K562 (cell line): Measurements from ENCODE around the gene SLC29A3. TPM values are rescaled to one million over a fixed set of nuclear protein-coding genes. Genes with fewer than 3 reads are reported as not detected.

ENCODE experiments used
- EHMT2 ChIP-seq: fragments of 450-650 bp; IDR thresholded peaks from 2 replicates; pipeline ENCODE4 v1.6.1; 2018; ENCODE audit warnings: antibody characterized with exemption
- FOXK2 ChIP-seq, 2 experiments: fragments of 450-650 bp; IDR thresholded peaks in 1 of 2; conservative IDR thresholded peaks in 1 of 2; 2 replicates each; pipeline ENCODE4 v1.6.1; 2016; ENCODE audit warnings: low read depth in 2 of 2, mild to moderate bottlenecking in 1 of 2
- KHSRP ChIP-seq: fragments of 450-650 bp; IDR thresholded peaks from 2 replicates; pipeline ENCODE4 v1.6.1; 2017
- KLF10 ChIP-seq: fragments of 250-450 bp; sonication (Bioruptor Pico); IDR thresholded peaks from 2 replicates; pipeline ENCODE4 v1.6.1; 2021; ENCODE audit warnings: matching md5 sums
- KLF13 ChIP-seq: fragments of 450-650 bp; IDR thresholded peaks from 2 replicates; pipeline ENCODE4 v1.6.1; 2016; ENCODE audit warnings: missing genetic modification characterization, low read depth, mild to moderate bottlenecking, missing compliant biosample characterization, moderate library complexity, borderline replicate concordance
- MIER1 ChIP-seq: fragments of 450-650 bp; IDR thresholded peaks from 2 replicates; pipeline ENCODE4 v1.6.1; 2016; ENCODE audit warnings: antibody characterized with exemption, mild to moderate bottlenecking, low read depth
- POLR2G ChIP-seq: fragments of 200-400 bp; formaldehyde crosslinking; IDR thresholded peaks from 2 replicates; pipeline ENCODE4 v1.6.1; 2017; ENCODE audit warnings: low read depth, mild to moderate bottlenecking, antibody characterized with exemption, low read length, moderate library complexity
- PTTG1 ChIP-seq: fragments of 450-650 bp; IDR thresholded peaks from 2 replicates; pipeline ENCODE4 v1.6.1; 2016; ENCODE audit warnings: low read depth, mild to moderate bottlenecking, missing genetic modification characterization, missing compliant biosample characterization
- RBM17 ChIP-seq: fragments of 200-400 bp; formaldehyde crosslinking; IDR thresholded peaks from 2 replicates; pipeline ENCODE4 v1.6.1; 2017; ENCODE audit warnings: low read depth, mild to moderate bottlenecking, low read length, borderline replicate concordance
- SMAD2 ChIP-seq: fragments of 150-350 bp; IDR thresholded peaks from 2 replicates; pipeline ENCODE4 v1.6.1; 2014; ENCODE audit warnings: low read depth, mild to moderate bottlenecking, low read length
- SMARCB1 ChIP-seq: IDR thresholded peaks from 2 replicates; pipeline ENCODE4 v1.6.1; 2011; ENCODE audit warnings: improper control_type of control experiment, low read depth; ENCODE audit not compliant: insufficient read length
- SNRNP70 ChIP-seq: fragments of 200-400 bp; formaldehyde crosslinking; optimal IDR thresholded peaks from 2 replicates; pipeline ENCODE3; 2017; ENCODE audit warnings: low read depth, low read length
- STAT5A ChIP-seq: IDR thresholded peaks from 2 replicates; pipeline ENCODE4 v1.6.1; 2012; ENCODE audit warnings: low read length, inconsistent platforms, borderline replicate concordance
- TRIM24 ChIP-seq, 2 experiments: fragments of 450-650 bp; IDR thresholded peaks; 2 replicates each; pipeline ENCODE4 v1.6.1; 2016
- ZNF217 ChIP-seq: sonication (generic); formaldehyde crosslinking; IDR thresholded peaks from 2 replicates; pipeline ENCODE4 v1.8.0; 2022; ENCODE audit warnings: mild to moderate bottlenecking, missing genetic modification reagents
- ZNF277 ChIP-seq: fragments of 250-450 bp; sonication (Bioruptor Pico); IDR thresholded peaks from 2 replicates; pipeline ENCODE4 v1.8.0; 2022; ENCODE audit warnings: inconsistent platforms, mild to moderate bottlenecking, moderate library complexity, borderline replicate concordance
- ZNF41 ChIP-seq: fragments of 250-450 bp; sonication (Bioruptor Pico); conservative IDR thresholded peaks from 2 replicates; pipeline ENCODE4 v1.4.0; 2020; ENCODE audit warnings: mild to moderate bottlenecking
- ZNF57 ChIP-seq: fragments of 450-650 bp; formaldehyde crosslinking; IDR thresholded peaks from 2 replicates; pipeline ENCODE4 v1.4.0; 2020; ENCODE audit warnings: mild to moderate bottlenecking, moderate library complexity
- polyA plus RNA-seq, 8 experiments: library from polyadenylated mRNA; depleted of rRNA in 4 of 8; stranded (reverse) in 5 of 8; unstranded in 3 of 8; fragments of >200 nt; fragmentation: Nextera tagmentation in 2 of 8; fragmentation: Illumina TruSeq in 1 of 8; extraction: Ambion mirVana in 2 of 8; extraction: Trizol in 1 of 8; gene quantifications; 2 replicates each; pipeline versions ENCODE4 v1.2.1 to v1.2.3, GENCODE V29; 2011 to 2014; ENCODE audit warnings: inconsistent platforms in 1 of 8, missing spikeins in 1 of 8
- total RNA-seq, 7 experiments: library from RNA; depleted of rRNA in 6 of 7; stranded (reverse); fragments of >200 nt in 6 of 7; fragmentation: Illumina TruSeq in 2 of 7; extraction: Trizol in 2 of 7; gene quantifications; 2 replicates each; pipeline versions ENCODE4 v1.2.1 to v1.2.3, GENCODE V29; 2011 to 2021; ENCODE audit warnings: low replicate concordance in 1 of 7
- TF ChIP-seq, protein P1 (sequence below): sonication (generic); formaldehyde crosslinking; IDR thresholded peaks from 2 replicates; pipeline ENCODE4 v1.8.0; 2023; ENCODE audit warnings: mild to moderate bottlenecking, missing genetic modification reagents
- TF ChIP-seq, protein P2 (sequence below), 3 experiments: fragments of 200-800 bp in 1 of 3; sonication (Bioruptor generic) in 1 of 3; sonication (generic) in 1 of 3; formaldehyde crosslinking in 1 of 3; IDR thresholded peaks; 2 replicates each; pipeline versions ENCODE4 v1.6.1 to v1.8.0; 2016 to 2022; ENCODE audit warnings: mild to moderate bottlenecking in 2 of 3, missing compliant biosample characterization in 2 of 3, missing genetic modification characterization in 2 of 3, missing genetic modification reagents in 1 of 3
- TF ChIP-seq, protein P3 (sequence below): fragments of 450-650 bp; conservative IDR thresholded peaks from 2 replicates; pipeline ENCODE4 v1.6.1; 2016; ENCODE audit warnings: missing genetic modification characterization, low read depth, mild to moderate bottlenecking, control low read depth, missing compliant biosample characterization
- TF ChIP-seq, protein P4 (sequence below): fragments of 250-450 bp; sonication (Bioruptor Pico); IDR thresholded peaks from 2 replicates; pipeline ENCODE4 v1.8.0; 2021; ENCODE audit warnings: moderate library complexity, mild to moderate bottlenecking, inconsistent platforms

SLC29A3 gene
- total and polyA plus RNA-seq, 9 of the 15 experiments (the other 6 are each of a cell fraction or from before 2014, with no cell fraction given): 2.1 to 10.7 (median 4.6) TPM

GRCh38 chr10:71343392-71343773 lies 24.3 kb downstream of the SLC29A3 start (continued):
- TF ChIP-seq, protein P1, sequence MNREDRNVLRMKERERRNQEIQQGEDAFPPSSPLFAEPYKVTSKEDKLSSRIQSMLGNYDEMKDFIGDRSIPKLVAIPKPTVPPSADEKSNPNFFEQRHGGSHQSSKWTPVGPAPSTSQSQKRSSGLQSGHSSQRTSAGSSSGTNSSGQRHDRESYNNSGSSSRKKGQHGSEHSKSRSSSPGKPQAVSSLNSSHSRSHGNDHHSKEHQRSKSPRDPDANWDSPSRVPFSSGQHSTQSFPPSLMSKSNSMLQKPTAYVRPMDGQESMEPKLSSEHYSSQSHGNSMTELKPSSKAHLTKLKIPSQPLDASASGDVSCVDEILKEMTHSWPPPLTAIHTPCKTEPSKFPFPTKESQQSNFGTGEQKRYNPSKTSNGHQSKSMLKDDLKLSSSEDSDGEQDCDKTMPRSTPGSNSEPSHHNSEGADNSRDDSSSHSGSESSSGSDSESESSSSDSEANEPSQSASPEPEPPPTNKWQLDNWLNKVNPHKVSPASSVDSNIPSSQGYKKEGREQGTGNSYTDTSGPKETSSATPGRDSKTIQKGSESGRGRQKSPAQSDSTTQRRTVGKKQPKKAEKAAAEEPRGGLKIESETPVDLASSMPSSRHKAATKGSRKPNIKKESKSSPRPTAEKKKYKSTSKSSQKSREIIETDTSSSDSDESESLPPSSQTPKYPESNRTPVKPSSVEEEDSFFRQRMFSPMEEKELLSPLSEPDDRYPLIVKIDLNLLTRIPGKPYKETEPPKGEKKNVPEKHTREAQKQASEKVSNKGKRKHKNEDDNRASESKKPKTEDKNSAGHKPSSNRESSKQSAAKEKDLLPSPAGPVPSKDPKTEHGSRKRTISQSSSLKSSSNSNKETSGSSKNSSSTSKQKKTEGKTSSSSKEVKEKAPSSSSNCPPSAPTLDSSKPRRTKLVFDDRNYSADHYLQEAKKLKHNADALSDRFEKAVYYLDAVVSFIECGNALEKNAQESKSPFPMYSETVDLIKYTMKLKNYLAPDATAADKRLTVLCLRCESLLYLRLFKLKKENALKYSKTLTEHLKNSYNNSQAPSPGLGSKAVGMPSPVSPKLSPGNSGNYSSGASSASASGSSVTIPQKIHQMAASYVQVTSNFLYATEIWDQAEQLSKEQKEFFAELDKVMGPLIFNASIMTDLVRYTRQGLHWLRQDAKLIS (CRISPR knock-in tag): no peak
- TF ChIP-seq SNRNP70 (no peak), SMAD2 (no peak), KLF10 (CRISPR knock-in tag) (no peak), STAT5A (no peak), TRIM24 (IDR thresholded peaks at IDR 0.05) (no peak), SMARCB1 (no peak), EHMT2 (no peak), ZNF277 (CRISPR knock-in tag) (no peak), ZNF41 (CRISPR knock-in tag) (no peak), ZNF217 (CRISPR knock-in tag) (no peak), RBM17 (no peak), ZNF57 (CRISPR knock-in tag) (no peak), KHSRP (no peak), KLF13 (no peak), FOXK2 (conservative IDR thresholded peaks at IDR 0.05 in 1 of 2, IDR thresholded peaks at IDR 0.05 in 1 of 2; ENCODE audit: low read depth in 2 of 2) (0 out of 4 replicates have a peak, but pooled peaks of 1 of the 2 experiments have one; percentile 5), POLR2G (no peak), PTTG1 (tag) (no peak), MIER1 (no peak)
- TF ChIP-seq, protein P2, sequence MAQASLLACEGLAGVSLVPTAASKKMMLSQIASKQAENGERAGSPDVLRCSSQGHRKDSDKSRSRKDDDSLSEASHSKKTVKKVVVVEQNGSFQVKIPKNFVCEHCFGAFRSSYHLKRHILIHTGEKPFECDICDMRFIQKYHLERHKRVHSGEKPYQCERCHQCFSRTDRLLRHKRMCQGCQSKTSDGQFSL (CRISPR knock-in tag; IDR thresholded peaks at IDR 0.05): no peak
- TF ChIP-seq, protein P2 (tag; IDR thresholded peaks at IDR 0.05): no peak
- TF ChIP-seq, protein P3, sequence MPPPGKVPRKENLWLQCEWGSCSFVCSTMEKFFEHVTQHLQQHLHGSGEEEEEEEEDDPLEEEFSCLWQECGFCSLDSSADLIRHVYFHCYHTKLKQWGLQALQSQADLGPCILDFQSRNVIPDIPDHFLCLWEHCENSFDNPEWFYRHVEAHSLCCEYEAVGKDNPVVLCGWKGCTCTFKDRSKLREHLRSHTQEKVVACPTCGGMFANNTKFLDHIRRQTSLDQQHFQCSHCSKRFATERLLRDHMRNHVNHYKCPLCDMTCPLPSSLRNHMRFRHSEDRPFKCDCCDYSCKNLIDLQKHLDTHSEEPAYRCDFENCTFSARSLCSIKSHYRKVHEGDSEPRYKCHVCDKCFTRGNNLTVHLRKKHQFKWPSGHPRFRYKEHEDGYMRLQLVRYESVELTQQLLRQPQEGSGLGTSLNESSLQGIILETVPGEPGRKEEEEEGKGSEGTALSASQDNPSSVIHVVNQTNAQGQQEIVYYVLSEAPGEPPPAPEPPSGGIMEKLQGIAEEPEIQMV (tag): no peak
- TF ChIP-seq, protein P4, sequence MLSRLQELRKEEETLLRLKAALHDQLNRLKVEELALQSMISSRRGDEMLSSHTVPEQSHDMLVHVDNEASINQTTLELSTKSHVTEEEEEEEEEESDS (CRISPR knock-in tag): no peak
